HFF-Myc (cell line): ENCODE data around the gene SOX5.
"Not testable (repeated sequence)": the region's sequence is repeated elsewhere in the genome, so short reads cannot be mapped to it uniquely, and the experiment has no call there.

Source experiments
- DNase-seq: peaks from one replicate; pipeline ENCODE4 v3.0.0-alpha.2; 2011; ENCODE audit warnings: low read depth; ENCODE audit errors: extremely low read depth
- H3K4me3 ChIP-seq: replicated peaks from 2 replicates; pipeline ENCODE4 v1.5.1; 2011; ENCODE audit warnings: low read depth, mild to moderate bottlenecking, control low read depth, low read length
- CTCF ChIP-seq: IDR thresholded peaks from 2 replicates; pipeline ENCODE4 v1.5.1; 2012; ENCODE audit warnings: mild to moderate bottlenecking, low read depth, low read length, control low read depth; ENCODE audit errors: missing control alignments

The SOX5 gene

DNA sequence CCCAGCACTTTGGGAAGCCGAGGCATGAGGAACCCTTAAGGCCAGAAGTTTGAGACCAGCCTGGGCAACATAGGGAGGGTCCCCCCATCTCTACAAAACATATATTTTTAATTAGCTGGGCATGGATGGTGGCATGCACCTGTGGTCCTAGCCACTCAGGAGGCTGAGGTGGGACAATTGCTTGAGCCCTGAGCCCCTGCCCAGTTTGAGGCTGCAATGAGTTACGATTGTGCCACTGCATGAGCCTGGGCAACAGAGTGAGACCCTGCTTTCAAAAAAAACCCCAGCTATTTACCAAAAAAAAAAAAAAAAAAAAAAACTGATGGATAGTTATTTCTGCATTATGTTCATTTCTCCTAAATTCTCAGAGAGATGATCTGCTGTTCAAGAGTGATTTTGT is 230.0 kb downstream of the SOX5 start:
- TF ChIP-seq CTCF: no peak

DNA sequence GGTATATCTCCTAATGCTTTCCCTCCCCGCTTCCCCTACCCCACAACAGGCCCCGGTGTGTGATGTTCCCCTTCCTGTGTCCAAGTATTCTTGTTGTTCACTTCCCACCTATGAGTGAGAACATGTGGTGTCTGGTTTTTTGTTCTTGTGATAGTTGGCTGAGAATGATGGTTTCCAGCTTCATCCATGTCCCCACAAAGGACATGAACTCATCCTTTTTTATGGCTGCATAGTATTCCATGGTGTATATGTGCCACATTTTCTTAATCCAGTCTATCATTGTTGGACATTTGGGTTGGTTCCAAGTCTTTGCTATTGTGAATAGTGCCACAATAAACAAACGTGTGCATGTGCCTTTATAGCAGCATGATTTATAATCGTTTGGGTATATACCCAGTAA is 239.1 kb downstream of the SOX5 start:
- DNase-seq, H3K4me3 ChIP-seq: not testable (repeated sequence)

More for the DNA sequence above, 230.0 kb downstream of the SOX5 start:
- no peak overlapping the region for H3K4me3 ChIP-seq
- DNase-seq: no peak

DNA sequence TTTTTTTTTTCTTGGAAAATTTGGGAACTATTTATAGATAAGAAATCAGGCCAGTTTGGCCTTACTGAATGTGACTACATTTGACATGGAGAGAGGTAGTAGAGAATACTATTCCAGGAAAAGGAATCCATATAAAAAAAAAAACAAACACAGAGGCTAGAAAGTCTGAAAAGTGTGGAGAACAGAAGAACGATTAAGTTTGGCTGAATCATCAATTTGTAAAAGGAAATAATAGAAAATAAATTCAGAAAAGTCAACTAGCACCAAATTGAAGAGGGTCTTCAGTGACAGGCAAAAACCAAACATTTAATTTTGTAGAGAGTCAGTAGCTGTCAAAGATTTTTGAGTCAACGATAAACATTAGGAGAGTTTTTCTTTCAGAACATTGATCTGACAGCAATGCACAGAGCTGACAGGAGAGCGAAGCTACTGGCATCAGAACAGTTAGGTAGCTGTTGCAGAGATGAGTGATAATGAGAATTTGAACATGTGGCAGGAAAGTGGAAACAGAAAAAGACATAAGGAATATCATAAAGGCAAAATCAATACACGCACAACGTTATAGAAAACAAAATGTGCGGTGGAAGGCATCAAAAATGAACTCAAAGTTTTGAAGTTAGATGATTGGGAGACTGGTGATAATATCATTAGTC is 241.2 kb downstream of the SOX5 start:
- no peak overlapping the region for H3K4me3 ChIP-seq
- TF ChIP-seq CTCF: no peak
- no peak for DNase-seq

GRCh38 chr12:23707270-23707669 is 242.2 kb downstream of the SOX5 start:
- DNase-seq: no peak
- TF ChIP-seq CTCF: no peak
- no peak overlapping the region for H3K4me3 ChIP-seq

DNA sequence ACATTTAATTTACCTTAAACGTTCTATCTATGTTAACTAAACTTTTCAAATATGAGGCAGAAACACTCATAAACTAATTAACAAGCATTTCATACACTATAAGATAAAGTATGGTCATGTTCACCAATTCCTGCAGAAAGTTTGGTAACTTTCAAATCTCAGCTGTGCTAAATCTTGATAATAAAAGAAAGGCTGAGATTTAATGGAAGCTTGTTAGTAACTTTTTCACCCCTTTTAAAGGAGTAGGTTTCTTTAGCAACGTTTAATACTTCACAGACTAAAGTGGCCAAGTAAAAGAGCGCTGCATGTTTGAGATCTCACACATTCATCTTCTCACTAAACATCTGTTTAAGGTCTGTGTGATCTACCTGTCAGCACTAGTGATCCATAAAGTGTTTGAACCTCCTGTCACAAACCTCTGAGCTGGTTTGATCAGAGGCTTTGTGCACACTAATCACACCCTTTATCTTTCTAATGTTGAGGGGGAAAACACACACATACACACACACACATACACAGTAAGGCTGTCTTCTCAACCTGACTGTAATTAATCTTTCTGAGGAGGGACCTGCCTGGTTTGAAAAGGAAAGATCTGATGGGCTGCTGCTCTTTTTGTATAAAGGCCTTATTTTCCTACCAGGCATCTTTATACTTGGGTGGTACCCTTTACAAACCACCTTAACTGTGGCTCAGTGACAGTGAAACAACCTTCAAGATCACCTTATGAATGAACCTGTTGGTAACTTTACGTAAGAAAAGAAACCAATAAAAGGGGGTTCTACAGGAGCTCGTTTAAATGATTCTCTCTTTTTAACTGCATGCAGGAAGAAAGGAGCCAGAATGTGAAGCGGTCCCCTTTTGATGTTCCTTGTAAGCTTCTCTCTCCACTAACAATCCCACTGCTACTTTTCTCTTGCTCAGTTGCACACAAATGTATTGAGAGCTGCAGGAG is 244.2 kb downstream of the SOX5 start:
- DNase-seq: no peak
- no peak for TF ChIP-seq CTCF
- H3K4me3 ChIP-seq: no peak overlapping the region

GRCh38 chr12:23703051-23703450 is 246.4 kb downstream of the SOX5 start:
- DNase-seq: no peak
- H3K4me3 ChIP-seq: no peak overlapping the region
- no peak for TF ChIP-seq CTCF

GRCh38 chr12:23699031-23699430 is 250.4 kb downstream of the SOX5 start:
- TF ChIP-seq CTCF: no peak
- no peak for DNase-seq
- no peak overlapping the region for H3K4me3 ChIP-seq
